ENCODE measurements around the gene MATN4. TPM values are rescaled to one million over a fixed set of nuclear protein-coding genes. Genes with fewer than 3 reads are reported as not detected.

The MATN4 gene
- total RNA-seq, 2 donors from 2014 or later = 0.20 to 0.46 TPM

- 70 to 91% methylated on average over 2 of the region's 2 CpGs for WGBS, 2 experiments (ENCODE audit: insufficient coverage in 1 of 2, insufficient read length in 1 of 2)
- Histone ChIP-seq H3K36me3 (ENCODE audit: control insufficient read depth, insufficient read depth, low read length) (no peaks in the 10 kb centered on the region), H3K27me3 (ENCODE audit: control insufficient read depth, insufficient read depth, low read length, poor library complexity, severe bottlenecking) (no peaks in the 10 kb centered on the region), H3K4me3 (ENCODE audit: low read length) (no peak overlapping the region), H3K4me1 (ENCODE audit: control insufficient read depth, insufficient read depth, low read length) (no peaks in the 10 kb centered on the region), H3K27ac (ENCODE audit: low read depth, low read length) (no peak overlapping the region), H3K9me3 (ENCODE audit: control insufficient read depth, low read length) (no peaks in the 10 kb centered on the region), H3K9ac (ENCODE audit: extremely low read depth, low read length, poor library complexity, severe bottlenecking) (no peak overlapping the region)
- TF ChIP-seq CTCF (conservative IDR thresholded peaks at IDR 0.05) = no peak
- no peaks in the 10 kb centered on the region for H3K36me3 Mint-ChIP-seq (ENCODE audit: low read depth)
- H3K9me3 Mint-ChIP-seq = no peaks in the 10 kb centered on the region
- H3K27ac Mint-ChIP-seq = no peak overlapping the region
- peaks cover 5% of the 10 kb centered on the region for H3K4me1 Mint-ChIP-seq
- DNase-seq = no peak
- no peak overlapping the region for H3K4me3 Mint-ChIP-seq
- H3K27me3 Mint-ChIP-seq (ENCODE audit: insufficient read depth) = peaks cover 6% of the 10 kb centered on the region
These were observed 10.8 kb upstream of the MATN4 start for GRCh38 chr20:45318948-45319347.

- H3K27ac Mint-ChIP-seq = no peak overlapping the region
- H3K9me3 Mint-ChIP-seq = no peaks in the 10 kb centered on the region
- WGBS, 2 experiments (ENCODE audit: insufficient coverage in 1 of 2, insufficient read length in 1 of 2) = 89% methylated on average over 7 of the region's 7 CpGs; no CpG with 5 or more reads in 1 of the 2 experiments
- Histone ChIP-seq H3K36me3 (ENCODE audit: control insufficient read depth, insufficient read depth, low read length) (no peaks in the 10 kb centered on the region), H3K9me3 (ENCODE audit: control insufficient read depth, low read length) (no peaks in the 10 kb centered on the region), H3K27ac (ENCODE audit: low read depth, low read length) (no peak overlapping the region), H3K27me3 (ENCODE audit: control insufficient read depth, insufficient read depth, low read length, poor library complexity, severe bottlenecking) (no peaks in the 10 kb centered on the region), H3K4me1 (ENCODE audit: control insufficient read depth, insufficient read depth, low read length) (no peaks in the 10 kb centered on the region), H3K9ac (ENCODE audit: extremely low read depth, low read length, poor library complexity, severe bottlenecking) (no peak overlapping the region), H3K4me3 (ENCODE audit: low read length) (no peak overlapping the region)
- peaks cover 5% of the 10 kb centered on the region for H3K4me1 Mint-ChIP-seq
- no peak overlapping the region for H3K4me3 Mint-ChIP-seq
- no peaks in the 10 kb centered on the region for H3K36me3 Mint-ChIP-seq (ENCODE audit: low read depth)
- H3K27me3 Mint-ChIP-seq (ENCODE audit: insufficient read depth) = peaks cover 6% of the 10 kb centered on the region
- no peak for DNase-seq
- no peak for TF ChIP-seq CTCF (conservative IDR thresholded peaks at IDR 0.05)
These were observed 10.4 kb upstream of the MATN4 start for GRCh38 chr20:45318386-45318939.

GRCh38 chr20:45317826-45318225 lies 9.7 kb upstream of the MATN4 start:
- Mint-ChIP-seq H3K27ac (no peak overlapping the region), H3K4me1 (peaks cover 1% of the 10 kb centered on the region), H3K36me3 (ENCODE audit: low read depth) (no peaks in the 10 kb centered on the region), H3K27me3 (ENCODE audit: insufficient read depth) (peaks cover 6% of the 10 kb centered on the region), H3K9me3 (no peaks in the 10 kb centered on the region), H3K4me3 (no peak overlapping the region)
- Histone ChIP-seq H3K4me3 (ENCODE audit: low read length) (no peak overlapping the region), H3K9ac (ENCODE audit: extremely low read depth, low read length, poor library complexity, severe bottlenecking) (no peak overlapping the region), H3K9me3 (ENCODE audit: control insufficient read depth, low read length) (no peaks in the 10 kb centered on the region), H3K27ac (ENCODE audit: low read depth, low read length) (no peak overlapping the region), H3K27me3 (ENCODE audit: control insufficient read depth, insufficient read depth, low read length, poor library complexity, severe bottlenecking) (no peaks in the 10 kb centered on the region), H3K4me1 (ENCODE audit: control insufficient read depth, insufficient read depth, low read length) (no peaks in the 10 kb centered on the region), H3K36me3 (ENCODE audit: control insufficient read depth, insufficient read depth, low read length) (no peaks in the 10 kb centered on the region)
- no peak for DNase-seq
- TF ChIP-seq CTCF (conservative IDR thresholded peaks at IDR 0.05) = no peak
- 78 to 100% methylated on average over 1 to 3 of the region's 3 CpGs for WGBS, 2 experiments (ENCODE audit: insufficient coverage in 1 of 2, insufficient read length in 1 of 2)

All from endodermal cell (in vitro differentiated cells).